Activated B cell treated with CpG ODN at 0.5 μM for 24 hours (primary cell): ENCODE measurements around the gene ITM2C. TPM values are rescaled to one million over a fixed set of nuclear protein-coding genes. Genes with fewer than 3 reads are reported as not detected.

Source experiments
- ATAC-seq: fragments of 200-7000 bp; cut with Tn5 transposase; one replicate; pipeline ENCODE4 v1.10.0; 2021; ENCODE audit warnings: low read depth, mild to moderate bottlenecking, moderate library complexity
- CTCF ChIA-PET: fragments of 350-600 bp; sonication (Branson Sonifier 250); formaldehyde crosslinking; loops from one replicate; lab custom pipeline; 2021; ENCODE audit warnings: antibody characterized with exemption; lab: Charles Lee
- POLR2A ChIA-PET: fragments of 350-600 bp; sonication (Branson Sonifier 250); formaldehyde crosslinking; loops from one replicate; lab custom pipeline; 2021; ENCODE audit warnings: antibody characterized with exemption; lab: Charles Lee
- DNase-seq: peaks from one replicate; pipeline ENCODE4 v3.0.0; 2022
- H3K27ac Mint-ChIP-seq: one replicate; pipeline ENCODE4 v1.8.0; 2020; ENCODE audit warnings: mixed read lengths
- H3K27me3 Mint-ChIP-seq: one replicate; pipeline ENCODE4 v1.8.0; 2021; ENCODE audit warnings: mixed read lengths
- H3K36me3 Mint-ChIP-seq: one replicate; pipeline ENCODE4 v1.8.0; 2021; ENCODE audit warnings: low read depth, mixed read lengths
- H3K4me1 Mint-ChIP-seq: one replicate; pipeline ENCODE4 v1.8.0; 2021; ENCODE audit warnings: mixed read lengths
- H3K4me3 Mint-ChIP-seq: one replicate; pipeline ENCODE4 v1.8.0; 2020; ENCODE audit warnings: mild to moderate bottlenecking, mixed read lengths
- H3K9me3 Mint-ChIP-seq: one replicate; pipeline ENCODE4 v1.8.0; 2020; ENCODE audit warnings: mixed read lengths
- intact Hi-C: fragments of 100-400 bp; cut with micrococcal nuclease; formaldehyde crosslinking; loops from one replicate; pipeline ENCODE4 v1.15.1; 2024
- total RNA-seq: library from RNA; stranded (reverse); gene quantifications from 2 replicates; pipeline ENCODE4 v1.2.3, GENCODE V29; 2022
- TF ChIP-seq, protein P1 (sequence below): fragments of 200-600 bp; IDR thresholded peaks from one replicate; pipeline ENCODE4 v1.8.0; 2022; ENCODE audit warnings: antibody characterized with exemption, mild to moderate bottlenecking

ITM2C gene
- total RNA-seq, 1 donor from 2014 or later = 102 TPM

DNA sequence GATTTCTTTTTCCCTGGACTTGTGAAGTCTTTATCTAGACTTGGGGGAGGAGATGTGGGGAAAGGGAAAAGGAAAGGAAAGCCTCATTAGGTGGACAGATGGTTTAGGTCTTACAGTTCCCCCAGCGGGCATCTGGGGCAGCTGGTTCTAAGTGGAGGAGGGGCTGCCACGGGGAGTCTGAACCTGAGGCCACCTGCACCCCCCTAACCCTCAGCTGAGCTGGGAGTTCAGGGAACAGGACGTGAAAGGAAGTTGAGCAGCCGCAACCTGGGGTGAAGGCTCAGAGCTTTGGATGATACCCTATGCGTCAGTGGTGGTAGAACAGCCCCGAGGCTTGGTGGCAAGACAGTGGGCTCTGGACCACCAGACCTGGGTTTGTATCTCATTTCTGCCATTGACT lies 26.8 kb downstream of the ITM2C start:
- no peak overlapping the region for H3K27ac Mint-ChIP-seq
- ChIA-PET CTCF (interaction anchor here (1.0 to 1.4 kb wide), 2 partner anchors 44 to 96 kb away, joined by 4 to 5 read pairs; no protein-coding TSS in a partner anchor), POLR2A (interaction anchor here (0.7 to 0.9 kb wide), 2 partner anchors 13 to 224 kb away, joined by 3 read pairs; no protein-coding TSS in a partner anchor)
- no peak for DNase-seq
- TF ChIP-seq, protein P1, sequence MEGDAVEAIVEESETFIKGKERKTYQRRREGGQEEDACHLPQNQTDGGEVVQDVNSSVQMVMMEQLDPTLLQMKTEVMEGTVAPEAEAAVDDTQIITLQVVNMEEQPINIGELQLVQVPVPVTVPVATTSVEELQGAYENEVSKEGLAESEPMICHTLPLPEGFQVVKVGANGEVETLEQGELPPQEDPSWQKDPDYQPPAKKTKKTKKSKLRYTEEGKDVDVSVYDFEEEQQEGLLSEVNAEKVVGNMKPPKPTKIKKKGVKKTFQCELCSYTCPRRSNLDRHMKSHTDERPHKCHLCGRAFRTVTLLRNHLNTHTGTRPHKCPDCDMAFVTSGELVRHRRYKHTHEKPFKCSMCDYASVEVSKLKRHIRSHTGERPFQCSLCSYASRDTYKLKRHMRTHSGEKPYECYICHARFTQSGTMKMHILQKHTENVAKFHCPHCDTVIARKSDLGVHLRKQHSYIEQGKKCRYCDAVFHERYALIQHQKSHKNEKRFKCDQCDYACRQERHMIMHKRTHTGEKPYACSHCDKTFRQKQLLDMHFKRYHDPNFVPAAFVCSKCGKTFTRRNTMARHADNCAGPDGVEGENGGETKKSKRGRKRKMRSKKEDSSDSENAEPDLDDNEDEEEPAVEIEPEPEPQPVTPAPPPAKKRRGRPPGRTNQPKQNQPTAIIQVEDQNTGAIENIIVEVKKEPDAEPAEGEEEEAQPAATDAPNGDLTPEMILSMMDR = no peak
- H3K36me3 Mint-ChIP-seq = no peaks in the 10 kb centered on the region
- peaks cover 54% of the 10 kb centered on the region for H3K4me1 Mint-ChIP-seq
- no peak overlapping the region for H3K4me3 Mint-ChIP-seq
- no peak for ATAC-seq
- intact Hi-C loops = loop anchor here (1.0 kb wide), 1 partner anchor 8 kb away; no protein-coding TSS in a partner anchor
- no peaks in the 10 kb centered on the region for H3K9me3 Mint-ChIP-seq
- H3K27me3 Mint-ChIP-seq = peaks cover 3% of the 10 kb centered on the region

DNA sequence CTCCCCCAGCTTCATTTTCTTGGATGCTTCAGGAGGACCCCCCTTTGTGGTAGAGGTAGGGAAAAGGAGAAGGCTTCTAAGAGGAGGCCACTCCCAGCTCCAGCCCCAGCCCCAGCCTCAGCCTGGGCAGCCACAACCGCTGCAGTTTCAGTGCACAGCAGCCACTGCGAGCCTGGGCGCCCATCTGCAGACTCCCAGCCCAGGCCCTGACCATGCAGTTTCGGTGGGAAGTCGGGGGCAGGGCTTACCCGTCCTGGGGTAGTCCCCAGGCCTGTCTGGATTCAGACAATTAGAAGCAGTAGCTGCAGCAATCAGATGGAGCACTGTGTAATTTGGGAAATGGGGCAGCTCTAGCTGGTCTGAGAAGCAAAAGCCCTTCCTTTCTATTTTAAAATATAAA lies 28.6 kb downstream of the ITM2C start:
- CTCF ChIA-PET = interaction anchor here (0.8 kb wide), 1 partner anchor 35 kb away, joined by 3 read pairs; no protein-coding TSS in a partner anchor
- no peak overlapping the region for H3K4me3 Mint-ChIP-seq
- POLR2A ChIA-PET = interaction anchor here (0.9 to 2.2 kb wide), 3 partner anchors 14 to 18 kb away, joined by 3 to 9 read pairs (median 4); no protein-coding TSS in a partner anchor
- H3K4me1 Mint-ChIP-seq = peaks cover 54% of the 10 kb centered on the region
- no peaks in the 10 kb centered on the region for H3K9me3 Mint-ChIP-seq
- H3K36me3 Mint-ChIP-seq = no peaks in the 10 kb centered on the region
- TF ChIP-seq, protein P1 = no peak
- intact Hi-C loops = no loop called here
- peak; percentile 20 for DNase-seq
- H3K27ac Mint-ChIP-seq = no peak overlapping the region
- peaks cover 3% of the 10 kb centered on the region for H3K27me3 Mint-ChIP-seq
- peak; percentile 46 for ATAC-seq

DNA sequence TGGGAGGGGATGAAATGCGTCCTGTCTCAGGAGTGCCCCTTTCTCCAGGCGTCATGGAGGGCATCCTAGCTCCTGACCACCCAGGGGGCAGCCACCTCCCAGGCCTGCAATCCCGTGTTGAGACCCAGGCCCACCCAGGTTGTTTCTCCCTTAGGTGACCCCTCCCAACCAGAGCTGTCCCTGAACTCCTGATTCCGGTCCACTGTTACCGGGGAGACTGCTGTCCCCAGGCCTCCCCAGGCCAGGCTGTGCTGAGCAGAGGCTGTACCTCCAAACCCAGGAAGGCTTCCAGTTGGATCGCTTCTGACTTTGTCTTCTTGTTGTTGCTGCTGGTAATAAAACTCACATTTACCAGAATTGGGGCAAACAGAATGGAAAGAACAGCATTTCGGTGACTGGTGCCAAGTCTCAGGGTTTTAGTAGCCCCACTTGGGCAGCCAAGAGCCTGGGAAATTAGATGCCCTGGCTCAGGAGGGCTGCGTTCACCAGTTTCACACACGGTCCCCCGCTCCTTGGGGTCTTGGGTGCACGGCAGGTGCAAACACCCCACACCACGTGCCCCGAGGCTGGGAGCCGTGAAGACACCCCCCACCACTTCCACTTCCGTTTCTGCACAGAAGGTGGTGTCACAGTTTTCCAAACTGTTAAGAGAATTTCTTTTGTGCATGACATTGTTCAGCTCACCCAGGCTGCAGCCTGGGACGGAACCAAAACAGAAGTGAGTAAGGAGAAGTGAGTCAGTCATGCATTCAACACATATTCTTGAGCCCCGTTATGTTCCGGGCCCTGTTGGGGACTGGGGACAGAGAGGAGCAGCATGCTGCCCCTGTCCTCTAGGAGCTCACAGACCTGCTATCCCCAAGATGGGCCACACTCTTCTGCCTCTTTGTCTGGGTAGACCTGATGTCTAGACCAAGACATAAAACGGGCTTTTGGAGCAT lies 29.4 kb downstream of the ITM2C start:
- H3K4me1 Mint-ChIP-seq = peaks cover 50% of the 10 kb centered on the region
- H3K4me3 Mint-ChIP-seq = peak overlapping the region; percentile 37
- H3K36me3 Mint-ChIP-seq = no peaks in the 10 kb centered on the region
- ChIA-PET POLR2A (interaction anchor here (0.9 to 2.2 kb wide), 2 partner anchors 16 to 19 kb away, joined by 3 to 9 read pairs; no protein-coding TSS in a partner anchor), CTCF (interaction anchor here (0.8 kb wide), 2 partner anchors 36 to 70 kb away, joined by 3 read pairs; no protein-coding TSS in a partner anchor)
- peak; percentile 82 for ATAC-seq
- no peaks in the 10 kb centered on the region for H3K9me3 Mint-ChIP-seq
- TF ChIP-seq, protein P1 = no peak
- peaks cover 3% of the 10 kb centered on the region for H3K27me3 Mint-ChIP-seq
- intact Hi-C loops = loop anchor here (2.0 kb wide), 1 partner anchor 21 kb away; no protein-coding TSS in a partner anchor
- DNase-seq = peak; percentile 25
- H3K27ac Mint-ChIP-seq = peak overlapping the region; percentile 46

DNA sequence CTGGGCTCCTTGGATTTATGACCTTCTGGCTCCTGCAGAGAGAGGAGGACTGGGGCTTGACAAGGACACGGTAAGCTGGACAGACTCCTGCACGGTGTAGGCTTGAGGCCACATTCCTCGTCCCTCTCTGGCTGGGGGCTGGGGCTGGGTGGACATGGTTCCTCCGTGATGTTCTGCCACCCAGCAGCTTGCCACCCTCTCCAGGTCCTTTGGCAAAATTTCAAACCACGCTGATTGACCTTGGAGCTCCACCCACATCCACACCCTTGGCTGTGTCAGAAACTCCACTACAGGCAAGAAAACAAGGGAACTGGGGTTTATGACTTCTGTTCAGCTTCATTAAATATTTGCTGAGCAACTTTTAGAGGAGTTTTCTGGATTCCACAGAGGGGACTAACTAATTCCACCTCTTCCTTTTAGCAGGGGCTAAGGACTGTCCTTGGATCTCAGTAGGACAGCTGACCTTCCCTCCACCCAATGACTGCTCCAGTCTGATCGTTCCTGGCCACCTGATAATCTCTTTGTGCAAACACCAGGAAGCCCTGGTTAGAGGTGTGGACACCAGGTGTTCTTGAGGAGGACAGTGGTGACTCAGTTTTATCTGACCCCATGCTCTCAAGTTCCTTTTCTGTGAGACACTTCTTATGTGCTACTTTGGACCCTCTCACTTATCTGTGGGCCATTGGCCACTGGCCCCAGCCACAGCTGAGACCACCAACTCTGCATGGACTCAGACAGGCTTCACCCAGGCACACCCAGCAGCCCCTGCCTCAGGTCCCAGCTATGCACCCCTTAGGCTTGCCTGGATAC lies 31.0 kb downstream of the ITM2C start:
- Mint-ChIP-seq H3K4me3 (peak overlapping the region; percentile 8), H3K4me1 (peaks cover 46% of the 10 kb centered on the region), H3K36me3 (no peaks in the 10 kb centered on the region), H3K9me3 (no peaks in the 10 kb centered on the region), H3K27me3 (no peaks in the 10 kb centered on the region), H3K27ac (peak overlapping the region; percentile 46)
- ChIA-PET CTCF (interaction anchor here (9.8 kb wide), 1 partner anchor 90 kb away, joined by 97 read pairs; no protein-coding TSS in a partner anchor), POLR2A (interaction anchor here (1.5 kb wide), 1 partner anchor 31 kb away, joined by 4 read pairs; the partner anchor contains the start of gene ITM2C)
- intact Hi-C loops = loop anchor here (2.0 kb wide), 1 partner anchor 23 kb away; no protein-coding TSS in a partner anchor
- TF ChIP-seq, protein P1 = no peak
- DNase-seq = peak; percentile 12
- ATAC-seq = no peak
